Measurements from ENCODE around the gene GDF9. TPM values are rescaled to one million over a fixed set of nuclear protein-coding genes. Genes with fewer than 3 reads are reported as not detected.

GDF9 gene
- total RNA-seq, 1 experiment from 2014 or later, result 0.49 TPM

GRCh38 chr5:132830436-132831094 is 35.7 kb downstream of the GDF9 start, which contains the start of gene SHROOM1:
SHROOM1 (minus strand) TSS chr5:132830647; CDS start chr5:132826140, 4,507 bp downstream.
- ATAC-seq (peak; percentile 86), DNase-seq (ENCODE audit: low read depth, low spot score) (peak; percentile 44)
- H3K4me3 ChIP-seq (replicated peaks in 1 of 2; ENCODE audit: low read depth in 1 of 2, low read length in 2 of 2), result peak within 1 kb of the TSS; percentile 65 to 73
- H3K36me3 ChIP-seq (ENCODE audit: control insufficient read depth in 1 of 2, insufficient read depth in 2 of 2, low read length in 2 of 2), result no peaks in the 10 kb centered on the region
- ChIA-PET CTCF (interaction anchor here (1.3 to 3.9 kb wide), 3 partner anchors 10 to 34 kb away, joined by 3 to 31 read pairs (median 5); no protein-coding TSS in a partner anchor), POLR2A (interaction anchor here (1.7 kb wide), 1 partner anchor 35 kb away, joined by 5 read pairs; the partner anchor contains the start of genes GDF9 and UQCRQ), RAD21 (ENCODE audit: low non-redundant PET in 1 of 2, low total read pairs in 2 of 2, uncharacterized antibody in 2 of 2, unreplicated experiment in 2 of 2) (interaction anchor here in 1 of 2 experiments (0.7 kb wide), 1 partner anchor 27 kb away, joined by 4 read pairs; no protein-coding TSS in a partner anchor)
- no TSS peak for BruUV-seq (replicated peaks)
- intact Hi-C loops (cut with micrococcal nuclease), result loop anchor here (1.0 kb wide), 1 partner anchor 53 kb away; no protein-coding TSS in a partner anchor
- H3K9me2 ChIP-seq (ENCODE audit: insufficient read depth), result no peaks in the 10 kb centered on the region
- no peaks in the 10 kb centered on the region for H4K20me1 ChIP-seq (ENCODE audit: insufficient read depth)
- no peaks in the 10 kb centered on the region for H3K9me3 ChIP-seq (ENCODE audit: control insufficient read depth in 1 of 2, insufficient read depth in 1 of 2, low read depth in 1 of 2, low read length in 2 of 2)
- H2AFZ ChIP-seq (ENCODE audit: low read depth, low read length, poor library complexity, severe bottlenecking), result no peak within 1 kb of the TSS
- peak within 1 kb of the TSS; percentile 75 for H3K27ac ChIP-seq (ENCODE audit: low read depth, low read length)
- peaks cover 12 to 19% of the 10 kb centered on the region in 2 experiments; a peak in 3 of 4 replicates for H3K4me1 ChIP-seq (ENCODE audit: control insufficient read depth in 1 of 2, insufficient read depth in 2 of 2, low read length in 2 of 2)
- H3K79me2 ChIP-seq (ENCODE audit: insufficient read depth, low read length), result peaks cover 6% of the 10 kb centered on the region; the same call in 1 of the 2 replicates
- peak within 1 kb of the TSS; percentile 93 for H3K4me2 ChIP-seq (ENCODE audit: low read length)
- H3K9ac ChIP-seq (ENCODE audit: low read length), result peak within 1 kb of the TSS; percentile 79
- no peaks in the 10 kb centered on the region for H3K27me3 ChIP-seq (ENCODE audit: insufficient read depth, low read length)
- TF ChIP-seq EZH2phosphoT487 (IDR thresholded peaks at IDR 0.05; ENCODE audit: borderline replicate concordance), result no peak
- TF ChIP-seq POLR2A (IDR thresholded peaks at IDR 0.05; ENCODE audit: borderline replicate concordance, extremely low read depth, insufficient read depth, insufficient read length), result peak; percentile 41
- TF ChIP-seq ZNF274 (IDR thresholded peaks at IDR 0.05; ENCODE audit: low read depth, low read length), result no peak
- TF ChIP-seq ZFX (IDR thresholded peaks at IDR 0.05), result peak; percentile 93
- 0 out of 2 replicates have a peak, but pooled peaks have one; percentile 44 for TF ChIP-seq SIN3A (IDR thresholded peaks at IDR 0.05; ENCODE audit: low read depth)
- TF ChIP-seq JUND (IDR thresholded peaks at IDR 0.05), result no peak
- TF ChIP-seq POLR2AphosphoS5 (IDR thresholded peaks at IDR 0.05; ENCODE audit: low read depth, low read length), result peak; percentile 75
- no peak for TF ChIP-seq SP1 (IDR thresholded peaks at IDR 0.05; ENCODE audit: low read depth)
- TF ChIP-seq REST (IDR thresholded peaks at IDR 0.05; ENCODE audit: low read depth), result no peak
- no peak for TF ChIP-seq FOSL1 (IDR thresholded peaks at IDR 0.05; ENCODE audit: low read depth)
- TF ChIP-seq RAD21 (IDR thresholded peaks at IDR 0.05; ENCODE audit: low read depth), result no peak; the same call in 1 of the 2 replicates
- TF ChIP-seq EZH2 (IDR thresholded peaks at IDR 0.05), result no peak
- TF ChIP-seq, protein P1, sequence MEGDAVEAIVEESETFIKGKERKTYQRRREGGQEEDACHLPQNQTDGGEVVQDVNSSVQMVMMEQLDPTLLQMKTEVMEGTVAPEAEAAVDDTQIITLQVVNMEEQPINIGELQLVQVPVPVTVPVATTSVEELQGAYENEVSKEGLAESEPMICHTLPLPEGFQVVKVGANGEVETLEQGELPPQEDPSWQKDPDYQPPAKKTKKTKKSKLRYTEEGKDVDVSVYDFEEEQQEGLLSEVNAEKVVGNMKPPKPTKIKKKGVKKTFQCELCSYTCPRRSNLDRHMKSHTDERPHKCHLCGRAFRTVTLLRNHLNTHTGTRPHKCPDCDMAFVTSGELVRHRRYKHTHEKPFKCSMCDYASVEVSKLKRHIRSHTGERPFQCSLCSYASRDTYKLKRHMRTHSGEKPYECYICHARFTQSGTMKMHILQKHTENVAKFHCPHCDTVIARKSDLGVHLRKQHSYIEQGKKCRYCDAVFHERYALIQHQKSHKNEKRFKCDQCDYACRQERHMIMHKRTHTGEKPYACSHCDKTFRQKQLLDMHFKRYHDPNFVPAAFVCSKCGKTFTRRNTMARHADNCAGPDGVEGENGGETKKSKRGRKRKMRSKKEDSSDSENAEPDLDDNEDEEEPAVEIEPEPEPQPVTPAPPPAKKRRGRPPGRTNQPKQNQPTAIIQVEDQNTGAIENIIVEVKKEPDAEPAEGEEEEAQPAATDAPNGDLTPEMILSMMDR (IDR thresholded peaks at IDR 0.05 in 2 of 3, conservative IDR thresholded peaks at IDR 0.05 in 1 of 3; ENCODE audit: borderline replicate concordance in 1 of 3, insufficient read depth in 1 of 3, low read depth in 2 of 3, low read length in 2 of 3), result no peak
- peak; percentile 32 for TF ChIP-seq YY1 (IDR thresholded peaks at IDR 0.05; ENCODE audit: extremely low read depth, insufficient replicate concordance, low read depth, low read length)
- peak; percentile 91 for TF ChIP-seq TCF7L2 (IDR thresholded peaks at IDR 0.05; ENCODE audit: borderline replicate concordance, extremely low read depth, insufficient read depth, insufficient read length)
- TF ChIP-seq SRF (IDR thresholded peaks at IDR 0.05; ENCODE audit: low read depth), result no peak
- TF ChIP-seq CEBPB (IDR thresholded peaks at IDR 0.05; ENCODE audit: low read depth), result no peak
- no peak for TF ChIP-seq CBX3 (IDR thresholded peaks at IDR 0.05; ENCODE audit: low read depth)
- TF ChIP-seq, protein P2, sequence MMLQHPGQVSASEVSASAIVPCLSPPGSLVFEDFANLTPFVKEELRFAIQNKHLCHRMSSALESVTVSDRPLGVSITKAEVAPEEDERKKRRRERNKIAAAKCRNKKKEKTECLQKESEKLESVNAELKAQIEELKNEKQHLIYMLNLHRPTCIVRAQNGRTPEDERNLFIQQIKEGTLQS (IDR thresholded peaks at IDR 0.05), result no peak

Measured in HCT116 (cell line).